HG02938 (cell line): Measurements from ENCODE around the gene GATAD2B.
"Not testable (repeated sequence)": the region's sequence is repeated elsewhere in the genome, so short reads cannot be mapped to it uniquely, and the experiment has no call there.

Experiments
- ATAC-seq: cut with Tn5 transposase; IDR thresholded peaks from one replicate; pipeline ENCODE4 v1.9.1; 2021; ENCODE audit warnings: mild to moderate bottlenecking, moderate library complexity; ENCODE audit not compliant: unreplicated experiment

Gene GATAD2B

GRCh38 chr1:153899509-153899908 lies 23.3 kb downstream of the GATAD2B start:
- no peak for ATAC-seq

GRCh38 chr1:153895866-153896265 lies 26.9 kb downstream of the GATAD2B start:
- ATAC-seq: not testable (repeated sequence)

GRCh38 chr1:153891042-153891441 lies 31.7 kb downstream of the GATAD2B start:
- ATAC-seq: not testable (repeated sequence)

GRCh38 chr1:153888533-153888932 lies 34.2 kb downstream of the GATAD2B start:
- ATAC-seq: no peak

- ATAC-seq: no peak
Measured at GRCh38 chr1:153886127-153886526, 36.6 kb downstream of the GATAD2B start.

- ATAC-seq: no peak
Measured at GRCh38 chr1:153883223-153883622, 39.5 kb downstream of the GATAD2B start.

- ATAC-seq: no peak
Measured at GRCh38 chr1:153882296-153882912, 40.4 kb downstream of the GATAD2B start.

GRCh38 chr1:153881751-153882150 lies 41.0 kb downstream of the GATAD2B start:
- no peak for ATAC-seq

- ATAC-seq: no peak
Measured at GRCh38 chr1:153880962-153881361, 41.8 kb downstream of the GATAD2B start.

- ATAC-seq: no peak
Measured at GRCh38 chr1:153880024-153880423, 42.7 kb downstream of the GATAD2B start.

GRCh38 chr1:153877112-153877511 lies 45.7 kb downstream of the GATAD2B start:
- ATAC-seq: no peak

GRCh38 chr1:153872934-153873333 lies 49.8 kb downstream of the GATAD2B start:
- no peak for ATAC-seq

GRCh38 chr1:153872331-153872730 lies 50.4 kb downstream of the GATAD2B start:
- no peak for ATAC-seq

- ATAC-seq: no peak
Measured at GRCh38 chr1:153869486-153869885, 53.3 kb downstream of the GATAD2B start.

GRCh38 chr1:153866045-153866850 lies 56.5 kb downstream of the GATAD2B start:
- ATAC-seq: no peak

GRCh38 chr1:153860285-153860684 lies 62.5 kb downstream of the GATAD2B start:
- no peak for ATAC-seq

GRCh38 chr1:153857505-153857904 lies 65.3 kb downstream of the GATAD2B start:
- no peak for ATAC-seq

- ATAC-seq: no peak
Measured at GRCh38 chr1:153856763-153857162, 66.0 kb downstream of the GATAD2B start.

GRCh38 chr1:153852170-153852569 lies 70.6 kb downstream of the GATAD2B start:
- no peak for ATAC-seq

- peak; percentile 86 for ATAC-seq
Measured at GRCh38 chr1:153849487-153850185, 73.1 kb downstream of the GATAD2B start.

GRCh38 chr1:153848805-153849204 lies 74.0 kb downstream of the GATAD2B start:
- no peak for ATAC-seq

- no peak for ATAC-seq
Measured at GRCh38 chr1:153845158-153845557, 77.6 kb downstream of the GATAD2B start.
